Activated CD8-positive, alpha-beta memory T cell treated with anti-CD3 and anti-CD28 coated beads, Interleukin-2, amount 50 U/mL, for 24 hours (primary cell): Measurements from ENCODE around the gene GLG1.
"Not testable (repeated sequence)": the region's sequence is repeated elsewhere in the genome, so short reads cannot be mapped to it uniquely, and the experiment has no call there.

ENCODE experiments used
- DNase-seq: peaks from one replicate; pipeline ENCODE4 v3.0.0-alpha.2; 2020; ENCODE audit errors: extremely low read depth

The GLG1 gene

GRCh38 chr16:74537746-74538145, 69.2 kb downstream of the GLG1 start:
- not testable (repeated sequence) for DNase-seq

DNA sequence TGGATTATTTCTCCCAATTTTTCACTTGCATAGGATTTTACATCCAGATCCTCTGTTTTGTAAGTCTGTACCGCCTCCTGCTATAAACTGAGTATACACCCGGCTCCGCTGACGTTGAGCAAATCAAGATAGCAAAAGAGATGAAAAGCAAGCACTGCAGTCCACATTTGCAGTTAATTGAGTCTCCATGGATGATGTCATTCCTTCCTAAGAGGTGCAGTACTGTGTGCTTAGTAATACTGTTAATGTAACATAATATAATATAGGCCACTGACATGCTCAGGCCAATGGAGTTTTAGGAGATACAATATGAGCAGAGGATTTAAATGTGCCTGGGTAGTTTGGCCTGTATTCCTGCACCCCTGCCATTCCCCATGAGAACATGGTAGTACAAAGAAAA, 72.3 kb downstream of the GLG1 start:
- DNase-seq = not testable (repeated sequence)

DNA sequence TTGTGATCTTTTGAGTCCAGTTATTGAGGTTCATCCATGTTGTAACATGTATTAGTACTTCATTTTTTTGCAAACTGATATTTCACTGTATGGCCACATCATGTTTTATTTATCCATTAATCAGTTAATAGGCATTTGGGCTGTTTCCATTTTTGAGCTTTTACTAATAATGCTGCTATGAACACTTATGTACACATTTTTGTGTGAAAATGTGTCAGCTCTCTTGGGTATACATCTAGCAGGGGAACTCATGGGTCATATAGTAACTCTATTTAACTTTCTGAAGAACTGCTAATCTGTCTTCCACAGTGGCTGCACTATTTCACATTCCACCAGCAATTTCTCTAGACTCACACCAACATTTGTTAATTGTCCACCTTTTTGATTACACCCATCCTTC, 82.0 kb downstream of the GLG1 start:
- DNase-seq = no peak

GRCh38 chr16:74524117-74524516, 82.8 kb downstream of the GLG1 start:
- DNase-seq = no peak

- DNase-seq = not testable (repeated sequence)
Measured at GRCh38 chr16:74523706-74524105, 83.2 kb downstream of the GLG1 start.

DNA sequence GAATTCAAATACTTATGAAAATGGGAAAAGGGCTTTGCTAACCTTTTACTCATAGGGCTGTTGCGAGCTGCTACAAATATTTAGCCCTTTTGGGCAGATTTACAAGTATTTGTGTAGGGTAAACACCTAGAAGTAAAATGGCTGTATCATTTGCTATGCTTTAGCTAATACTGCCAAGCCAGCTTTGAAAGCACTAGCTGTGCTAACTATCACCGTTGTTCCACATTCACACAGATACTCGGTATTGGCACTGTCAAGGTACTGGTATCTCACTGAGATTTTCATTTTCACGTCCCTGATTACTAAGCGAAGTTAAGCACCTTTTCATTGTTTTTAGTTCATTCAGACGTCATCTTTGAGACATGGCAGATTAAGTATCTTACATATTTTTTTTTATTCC, 84.8 kb downstream of the GLG1 start:
- DNase-seq = no peak

- no peak for DNase-seq
Measured at GRCh38 chr16:74521691-74522090, 85.2 kb downstream of the GLG1 start.

DNA sequence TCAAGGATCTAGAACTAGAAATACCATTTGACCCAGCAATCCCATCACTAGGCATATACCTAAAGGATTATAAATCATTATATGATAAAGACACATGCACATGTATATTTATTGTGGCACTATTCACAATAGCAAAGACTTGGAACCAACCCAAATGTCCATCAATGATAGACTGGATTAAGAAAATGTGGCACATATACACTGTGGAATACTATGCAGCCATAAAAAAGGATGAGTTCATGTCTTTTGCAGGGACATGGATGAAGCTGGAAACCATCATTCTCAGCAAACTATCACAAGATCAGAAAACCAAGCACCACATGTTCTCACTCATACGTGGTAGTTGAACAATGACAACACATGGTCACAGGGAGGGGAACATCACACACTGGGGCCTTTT, 88.0 kb downstream of the GLG1 start:
- not testable (repeated sequence) for DNase-seq

DNA sequence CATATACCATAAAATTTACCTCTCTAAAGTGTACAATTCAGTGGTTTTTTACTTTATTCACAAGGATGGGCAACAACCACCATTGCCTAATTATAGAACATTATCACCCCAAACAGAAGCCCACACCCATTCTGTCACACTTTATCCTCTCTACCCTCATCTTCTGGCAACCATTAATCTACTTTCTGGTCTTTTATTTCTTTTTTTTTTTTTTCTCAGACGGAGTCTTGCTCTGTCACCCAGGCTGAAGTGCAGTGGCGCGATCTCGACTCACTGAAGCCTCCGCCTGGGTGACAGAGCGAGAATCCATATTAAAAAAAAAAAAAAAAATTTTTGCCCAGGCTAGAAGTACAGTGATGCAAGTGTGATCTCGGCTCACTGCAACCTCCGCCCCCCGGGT, 95.0 kb downstream of the GLG1 start:
- DNase-seq = no peak

GRCh38 chr16:74505011-74505410, 101.9 kb downstream of the GLG1 start:
- no peak for DNase-seq

GRCh38 chr16:74503412-74503811, 103.5 kb downstream of the GLG1 start:
- no peak for DNase-seq

DNA sequence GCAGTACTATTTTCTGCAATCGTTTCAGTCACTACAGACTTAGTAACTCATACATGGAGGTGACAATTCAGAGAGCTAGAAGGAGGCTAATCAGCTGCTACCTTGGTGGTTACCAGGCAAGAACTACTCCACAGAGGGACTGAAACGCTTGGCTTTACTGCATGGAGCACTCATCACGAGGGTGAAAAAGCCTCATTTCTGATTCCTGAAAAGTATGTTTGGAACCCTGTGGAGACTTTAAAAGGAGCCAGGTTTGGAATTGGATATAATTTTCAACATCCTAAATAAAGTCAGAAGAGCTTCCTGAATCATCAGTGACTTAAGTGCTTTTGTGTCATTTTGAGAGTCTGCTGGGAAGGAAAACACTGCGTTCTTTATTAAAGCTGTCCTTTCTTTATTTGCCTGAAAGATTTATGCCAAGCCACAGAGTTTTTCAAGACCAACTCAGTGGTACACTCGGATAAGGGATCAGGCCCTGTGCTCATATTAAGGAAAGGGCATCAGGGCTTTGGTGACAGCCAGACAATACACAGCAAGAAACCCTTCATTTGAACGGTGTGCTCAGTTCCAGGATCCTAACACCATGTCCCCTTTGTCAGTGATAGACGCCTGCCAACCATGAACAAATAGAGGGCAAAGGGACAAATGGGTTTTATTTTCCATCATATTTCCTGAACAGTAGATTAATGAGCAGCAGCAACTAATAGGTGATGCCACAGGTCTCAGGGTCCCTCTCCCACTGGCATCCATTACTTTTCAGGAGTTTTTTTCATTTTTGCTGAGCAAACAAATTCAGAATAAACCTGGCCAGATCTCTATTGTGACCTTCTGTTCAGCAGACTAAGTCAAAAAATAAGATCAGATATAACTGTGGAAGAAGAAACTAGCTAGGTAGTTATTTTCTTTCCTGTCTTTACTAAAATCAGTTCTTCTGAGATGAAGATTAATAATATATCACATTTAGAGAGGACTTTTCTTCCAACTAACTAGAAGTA, 105.1 kb downstream of the GLG1 start:
- no peak for DNase-seq

DNA sequence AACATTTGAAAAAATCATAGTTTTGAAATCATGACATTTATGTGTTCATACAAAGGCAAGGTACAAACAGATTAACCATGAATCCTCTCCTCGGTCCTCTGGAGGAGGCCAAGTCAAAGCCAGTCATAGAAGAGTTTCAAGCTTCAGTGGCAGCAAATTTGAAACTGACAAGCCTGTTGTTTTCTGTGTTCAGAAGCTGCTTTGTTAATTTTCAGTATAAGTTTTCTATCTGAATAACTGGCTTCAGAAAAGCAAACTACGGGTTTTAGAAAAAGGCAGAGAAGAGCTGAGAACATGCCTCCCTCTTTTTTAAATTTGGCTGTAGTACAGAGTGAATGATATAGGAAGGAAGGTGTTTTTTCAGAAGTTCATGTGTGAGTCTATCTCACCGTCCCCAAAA, 106.0 kb downstream of the GLG1 start:
- no peak for DNase-seq

- no peak for DNase-seq
Measured at GRCh38 chr16:74499114-74499513, 107.8 kb downstream of the GLG1 start.

DNA sequence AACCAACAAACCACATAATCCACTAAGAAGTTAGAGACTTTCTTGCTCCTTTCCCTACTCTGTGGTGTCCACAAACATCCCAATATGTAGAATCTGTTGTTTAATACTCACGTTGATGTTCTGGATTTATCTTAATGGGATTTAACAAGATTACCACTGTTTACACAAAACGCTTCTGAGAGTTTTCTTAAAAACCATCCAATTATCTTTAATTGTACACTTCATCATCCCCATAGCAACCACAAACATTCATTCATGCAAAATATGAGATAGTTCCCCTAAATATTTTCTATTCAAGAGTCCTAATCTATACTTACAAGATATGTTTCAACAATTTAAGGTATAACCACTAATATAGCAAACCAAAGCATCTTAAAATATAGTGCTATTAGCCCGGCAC, 109.2 kb downstream of the GLG1 start:
- no peak for DNase-seq

DNA sequence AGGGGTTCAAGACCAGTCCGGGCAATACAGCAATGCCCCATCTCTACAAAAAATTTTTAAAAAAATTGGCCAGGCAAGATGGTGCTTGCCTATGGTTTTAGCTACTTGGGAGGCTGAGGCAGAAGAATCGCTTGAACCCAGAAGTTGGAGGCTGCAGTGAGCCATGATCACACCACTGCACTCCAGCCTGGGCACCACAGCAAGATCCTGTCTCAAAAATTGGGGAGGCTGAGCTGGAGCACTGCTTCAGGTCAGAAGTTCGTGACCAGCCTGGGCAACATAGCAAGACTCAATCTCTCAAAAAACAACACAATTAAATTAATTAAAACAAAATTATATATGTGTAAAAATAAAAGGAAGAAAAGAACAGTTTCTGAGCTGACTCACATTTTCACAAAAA, 110.9 kb downstream of the GLG1 start:
- no peak for DNase-seq

DNA sequence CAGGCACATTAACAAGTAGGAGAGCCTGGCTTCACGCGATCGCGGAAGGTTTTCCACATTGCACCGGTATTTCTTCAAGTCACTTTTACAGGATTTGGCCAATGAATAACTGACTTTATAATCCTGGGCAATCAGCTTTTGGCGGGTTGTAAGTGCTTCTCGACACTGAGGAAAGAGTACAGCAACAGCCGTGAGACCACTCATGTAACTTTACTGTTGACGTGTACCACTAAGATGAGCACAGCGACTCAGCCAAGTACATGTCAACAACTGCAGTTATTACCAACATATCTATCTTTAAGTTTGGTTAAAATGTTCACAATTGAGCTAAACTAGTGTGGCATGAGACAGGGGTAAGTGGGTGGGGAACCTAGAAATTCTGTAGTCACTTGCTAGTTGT, 113.9 kb downstream of the GLG1 start:
- no peak for DNase-seq

DNA sequence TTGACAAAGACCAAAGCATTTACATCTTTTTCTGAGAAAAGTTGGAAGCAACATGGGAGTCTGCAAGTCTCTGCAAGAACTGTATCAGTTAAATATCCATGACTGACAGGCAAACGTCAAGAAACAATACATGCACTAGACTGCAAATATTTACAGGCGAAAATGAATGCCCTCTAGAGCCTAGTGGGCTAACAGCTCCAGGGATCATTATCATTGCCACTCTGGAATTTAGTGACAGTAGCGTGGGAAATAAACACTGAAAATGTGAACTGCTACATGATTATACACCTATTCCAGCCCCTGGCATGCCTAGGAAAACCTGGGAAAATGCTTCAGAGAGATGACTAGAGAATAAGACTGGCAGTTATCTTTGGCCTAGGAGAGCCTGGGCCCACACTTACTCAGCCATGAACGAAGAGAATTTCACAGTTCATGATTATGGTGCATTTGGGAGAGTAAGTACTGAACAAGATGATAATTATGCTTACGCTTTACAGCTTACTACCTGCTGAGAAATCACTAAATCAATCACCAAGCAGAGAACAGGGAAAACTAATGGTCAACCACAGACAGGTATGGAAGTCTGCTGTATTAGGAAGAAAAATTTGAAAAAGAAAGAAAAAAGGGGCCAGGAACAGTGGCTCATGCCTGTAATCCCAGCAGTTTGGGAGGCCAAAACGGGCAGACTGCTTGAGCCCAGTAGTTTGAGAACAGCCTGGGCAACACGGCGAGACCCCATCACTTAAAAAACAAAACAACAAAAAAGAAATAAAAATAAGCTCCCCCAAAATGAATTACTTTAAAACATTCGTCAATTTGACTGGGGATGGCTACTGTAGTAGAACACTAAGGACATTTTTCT, 119.0 kb downstream of the GLG1 start:
- no peak for DNase-seq

GRCh38 chr16:74485916-74486315, 121.0 kb downstream of the GLG1 start:
- no peak for DNase-seq

GRCh38 chr16:74480150-74481029, 126.5 kb downstream of the GLG1 start:
- no peak for DNase-seq

GRCh38 chr16:74477226-74477625, 129.7 kb downstream of the GLG1 start:
- DNase-seq = no peak

GRCh38 chr16:74474416-74474815, 132.5 kb downstream of the GLG1 start:
- no peak for DNase-seq
